ENCODE data around the gene TM9SF4.

Gene TM9SF4

DNA sequence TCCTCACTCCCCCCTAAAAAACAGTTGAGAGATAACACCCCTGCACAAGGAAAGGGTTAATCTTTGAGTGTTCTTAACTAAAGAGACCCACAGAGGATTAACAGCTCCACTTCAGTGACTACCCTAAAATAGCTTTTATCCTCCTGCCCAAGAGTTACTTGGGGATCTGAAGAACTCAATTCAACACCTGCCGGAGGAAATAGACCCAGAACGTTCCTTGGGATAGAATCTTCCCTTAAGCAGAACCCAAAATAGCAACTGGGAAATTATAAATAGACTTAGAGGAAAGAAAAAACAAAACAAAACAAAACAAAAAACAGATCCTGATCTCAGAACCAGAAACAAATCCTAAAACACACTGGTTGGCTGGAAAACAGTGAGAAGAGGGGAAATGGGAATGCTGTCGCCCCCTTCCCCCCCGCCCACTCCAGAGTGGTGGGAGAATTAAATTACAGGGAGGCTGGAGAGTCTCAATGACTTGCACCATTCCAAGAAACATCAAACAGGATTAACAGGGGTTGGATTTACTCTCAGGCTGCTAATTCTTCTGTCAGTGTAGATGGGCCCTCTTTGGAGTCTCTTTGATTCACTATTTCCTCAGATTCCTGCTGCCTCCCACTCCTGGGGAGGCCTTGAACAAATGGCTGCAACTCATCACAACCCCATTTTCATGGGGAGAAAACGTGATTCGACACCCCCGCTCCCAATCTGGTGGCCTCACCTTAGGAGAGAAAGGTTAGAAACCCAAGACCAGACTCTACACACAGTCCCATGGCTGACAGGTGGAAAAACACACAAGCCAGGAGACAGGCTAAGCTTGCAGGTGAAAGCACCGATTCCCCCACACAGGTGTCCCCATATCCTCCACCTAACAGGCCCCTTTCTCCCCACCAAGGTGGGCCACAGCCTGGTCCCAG is 96.6 kb downstream of the TM9SF4 start:
- Histone ChIP-seq H3K4me3 (replicated peaks; ENCODE audit: insufficient read depth, low read length) (peak overlapping the region; percentile 87), H3K27me3 (ENCODE audit: insufficient read depth, poor library complexity, severe bottlenecking) (no peaks in the 10 kb centered on the region), H3K27ac (replicated peaks) (peak overlapping the region; percentile 89)
- DNase-seq (ENCODE audit: low read depth in 1 of 2, low spot score in 1 of 2), result no peak
- TF ChIP-seq, protein P1, sequence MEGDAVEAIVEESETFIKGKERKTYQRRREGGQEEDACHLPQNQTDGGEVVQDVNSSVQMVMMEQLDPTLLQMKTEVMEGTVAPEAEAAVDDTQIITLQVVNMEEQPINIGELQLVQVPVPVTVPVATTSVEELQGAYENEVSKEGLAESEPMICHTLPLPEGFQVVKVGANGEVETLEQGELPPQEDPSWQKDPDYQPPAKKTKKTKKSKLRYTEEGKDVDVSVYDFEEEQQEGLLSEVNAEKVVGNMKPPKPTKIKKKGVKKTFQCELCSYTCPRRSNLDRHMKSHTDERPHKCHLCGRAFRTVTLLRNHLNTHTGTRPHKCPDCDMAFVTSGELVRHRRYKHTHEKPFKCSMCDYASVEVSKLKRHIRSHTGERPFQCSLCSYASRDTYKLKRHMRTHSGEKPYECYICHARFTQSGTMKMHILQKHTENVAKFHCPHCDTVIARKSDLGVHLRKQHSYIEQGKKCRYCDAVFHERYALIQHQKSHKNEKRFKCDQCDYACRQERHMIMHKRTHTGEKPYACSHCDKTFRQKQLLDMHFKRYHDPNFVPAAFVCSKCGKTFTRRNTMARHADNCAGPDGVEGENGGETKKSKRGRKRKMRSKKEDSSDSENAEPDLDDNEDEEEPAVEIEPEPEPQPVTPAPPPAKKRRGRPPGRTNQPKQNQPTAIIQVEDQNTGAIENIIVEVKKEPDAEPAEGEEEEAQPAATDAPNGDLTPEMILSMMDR (IDR thresholded peaks at IDR 0.05; ENCODE audit: insufficient read depth, low read length), result no peak
- TF ChIP-seq GABPA (IDR thresholded peaks at IDR 0.05; ENCODE audit: low read depth), result no peak
- no peak for TF ChIP-seq POLR2AphosphoS5 (IDR thresholded peaks at IDR 0.05; ENCODE audit: low read depth)
- TF ChIP-seq SPI1 (IDR thresholded peaks at IDR 0.05; ENCODE audit: borderline replicate concordance, low read depth), result no peak
- TF ChIP-seq REST (IDR thresholded peaks at IDR 0.05; ENCODE audit: insufficient replicate concordance, low read depth), result no peak

DNA sequence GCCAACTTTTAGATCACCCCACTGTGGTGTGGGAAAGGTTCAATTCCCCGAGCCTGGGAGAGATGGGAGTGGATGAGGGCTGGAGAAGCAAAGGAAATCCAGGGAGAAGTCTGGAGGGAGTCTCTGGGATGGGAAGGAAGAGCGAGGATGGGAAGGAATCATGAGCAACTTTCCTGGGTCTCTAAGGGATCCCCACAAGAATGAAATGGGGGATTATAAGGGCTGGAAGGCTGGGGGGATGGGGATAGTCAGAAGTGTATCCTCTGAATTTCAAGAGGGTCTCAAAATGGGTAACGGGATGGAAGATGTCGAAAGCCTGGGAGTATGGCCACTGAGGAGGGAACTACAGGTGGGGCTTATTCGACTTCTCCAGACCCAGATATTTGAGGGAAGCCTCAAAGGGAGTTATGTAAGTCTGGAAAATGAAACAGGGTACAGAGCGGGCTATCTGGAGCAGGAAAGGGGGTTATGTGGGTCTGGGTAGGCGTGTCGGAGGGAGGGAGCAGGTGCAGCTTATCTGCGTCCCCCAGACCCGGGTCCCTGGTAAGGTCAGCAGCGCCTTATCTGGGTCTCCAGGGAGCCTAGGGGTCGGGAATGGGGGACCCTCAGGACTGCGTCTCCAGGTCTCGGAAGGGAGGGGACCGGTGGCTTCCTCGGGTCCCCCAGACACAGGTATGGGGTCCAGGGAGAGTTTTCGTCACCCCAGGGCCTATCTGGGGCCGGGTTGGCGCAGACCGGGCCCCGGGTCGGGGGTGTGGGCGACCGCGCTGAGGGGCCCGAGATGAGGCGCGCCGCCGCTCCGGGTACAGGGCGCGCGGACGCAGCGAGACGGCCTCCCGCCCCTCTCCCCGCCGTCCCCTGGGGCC is 97.5 kb downstream of the TM9SF4 start:
- no peaks in the 10 kb centered on the region for H3K27me3 ChIP-seq (ENCODE audit: insufficient read depth, poor library complexity, severe bottlenecking)
- TF ChIP-seq, protein P1 (IDR thresholded peaks at IDR 0.05; ENCODE audit: insufficient read depth, low read length), result no peak
- TF ChIP-seq REST (IDR thresholded peaks at IDR 0.05; ENCODE audit: insufficient replicate concordance, low read depth), result no peak
- no peak for TF ChIP-seq SPI1 (IDR thresholded peaks at IDR 0.05; ENCODE audit: borderline replicate concordance, low read depth)
- no peak for TF ChIP-seq POLR2AphosphoS5 (IDR thresholded peaks at IDR 0.05; ENCODE audit: low read depth)
- no peak for TF ChIP-seq GABPA (IDR thresholded peaks at IDR 0.05; ENCODE audit: low read depth)
- peak overlapping the region; percentile 87 for H3K4me3 ChIP-seq (replicated peaks; ENCODE audit: insufficient read depth, low read length)
- DNase-seq (ENCODE audit: low read depth in 1 of 2, low spot score in 1 of 2), result peak in 1 of 2 experiments; percentile 8
- peak overlapping the region; percentile 89 for H3K27ac ChIP-seq (replicated peaks)

DNA sequence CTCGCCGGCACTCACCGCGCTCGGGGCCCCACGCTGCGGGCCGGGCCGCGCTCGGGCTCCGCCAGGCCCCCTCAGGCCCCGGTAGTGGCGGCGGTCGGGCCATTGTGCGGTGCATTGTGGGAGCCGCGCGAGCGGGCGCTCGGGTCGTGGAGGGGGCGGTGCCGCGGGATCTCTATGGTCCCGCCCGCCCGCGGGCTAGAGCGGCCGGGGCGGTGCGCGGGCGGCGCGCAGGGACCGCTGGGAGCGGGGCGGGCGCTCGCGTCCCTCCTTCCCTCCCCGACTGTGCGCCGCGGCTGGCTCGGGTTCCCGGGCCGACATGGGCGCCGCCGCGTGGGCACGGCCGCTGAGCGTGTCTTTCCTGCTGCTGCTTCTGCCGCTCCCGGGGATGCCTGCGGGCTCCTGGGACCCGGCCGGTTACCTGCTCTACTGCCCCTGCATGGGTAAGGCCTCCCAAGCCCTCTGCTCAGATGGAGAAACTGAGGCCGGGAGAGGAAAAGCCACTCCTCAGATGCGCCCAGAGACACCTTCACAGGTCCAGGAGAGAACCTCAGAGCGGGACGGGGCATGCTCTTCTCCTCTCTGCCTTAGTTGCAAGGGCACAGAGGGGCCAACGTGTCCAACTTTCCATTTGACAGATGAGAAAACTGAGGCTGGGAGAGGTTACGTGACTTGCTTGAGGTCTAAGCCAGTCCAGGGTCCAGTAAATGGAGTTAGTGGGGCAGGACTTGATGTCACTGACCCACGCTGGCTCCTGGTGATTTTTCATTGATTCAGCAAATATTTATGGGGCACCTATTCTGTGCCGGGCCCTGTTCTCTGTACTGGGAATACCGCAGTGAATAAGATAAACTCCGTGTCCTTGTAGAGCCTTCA is 98.3 kb downstream of the TM9SF4 start, which contains the start of the genes PLAGL2 and POFUT1:
Gene PLAGL2, minus strand, starts transcription at position 118 of the 873 bp plus-strand sequence. CDS start 5,565 bp downstream, outside the sequence.
Gene POFUT1, plus strand, starts transcription at position 255 of the 873 bp plus-strand sequence. Its CDS starts 62 bp downstream, at position 317.
- peak; percentile 80 to 82 for DNase-seq (ENCODE audit: low read depth in 1 of 2, low spot score in 1 of 2)
- Histone ChIP-seq H3K27me3 (ENCODE audit: insufficient read depth, poor library complexity, severe bottlenecking) (no peaks in the 10 kb centered on the region), H3K27ac (replicated peaks) (peak within 1 kb of the TSS; percentile 91), H3K4me3 (replicated peaks; ENCODE audit: insufficient read depth, low read length) (peak within 1 kb of the TSS; percentile 87)
- TF ChIP-seq SPI1 (IDR thresholded peaks at IDR 0.05; ENCODE audit: borderline replicate concordance, low read depth) (no peak), REST (IDR thresholded peaks at IDR 0.05; ENCODE audit: insufficient replicate concordance, low read depth) (peak; percentile 57), POLR2AphosphoS5 (IDR thresholded peaks at IDR 0.05; ENCODE audit: low read depth) (peak; percentile 91)

All from HL-60 (cell line).